Measurements from ENCODE around the gene ITPRID2.

The ITPRID2 gene

GRCh38 chr2:181859803-181860202, 31.7 kb upstream of the ITPRID2 start:
- Histone ChIP-seq H4K20me1 (ENCODE audit: insufficient read depth, low read length) (no peaks in the 10 kb centered on the region), H3K9me3 (ENCODE audit: insufficient read depth, low read length, severe bottlenecking) (no peaks in the 10 kb centered on the region), H3K27ac (ENCODE audit: low read length) (no peak overlapping the region), H2AFZ (ENCODE audit: low read depth, low read length) (no peak overlapping the region), H3K4me3 (ENCODE audit: low read depth in 1 of 2, low read length in 2 of 2) (no peak overlapping the region), H3K79me2 (ENCODE audit: insufficient read depth, low read length) (no peaks in the 10 kb centered on the region), H3K27me3 (ENCODE audit: insufficient read depth, low read length, poor library complexity) (peaks cover 2% of the 10 kb centered on the region), H3K9ac (ENCODE audit: low read depth, low read length) (no peak overlapping the region), H3K4me2 (ENCODE audit: insufficient read depth, low read length) (no peak overlapping the region), H3K36me3 (ENCODE audit: insufficient read depth, low read length) (no peaks in the 10 kb centered on the region), H3K4me1 (ENCODE audit: insufficient read depth, low read length) (no peaks in the 10 kb centered on the region)
- TF ChIP-seq CTCF (IDR thresholded peaks at IDR 0.05; ENCODE audit: borderline replicate concordance, extremely low read depth, low read length, poor library complexity, severe bottlenecking) (no peak), EZH2 (IDR thresholded peaks at IDR 0.05; ENCODE audit: borderline replicate concordance, low read depth, low read length, severe bottlenecking) (no peak)
- DNase-seq (no peak), ATAC-seq (ENCODE audit: insufficient read depth, low read depth) (no peak; the same call in 2 of the 3 replicates)

- H3K27me3 ChIP-seq (ENCODE audit: insufficient read depth, low read length, poor library complexity): peaks cover 2% of the 10 kb centered on the region
- no peak for TF ChIP-seq CTCF (IDR thresholded peaks at IDR 0.05; ENCODE audit: borderline replicate concordance, extremely low read depth, low read length, poor library complexity, severe bottlenecking)
- TF ChIP-seq EZH2 (IDR thresholded peaks at IDR 0.05; ENCODE audit: borderline replicate concordance, low read depth, low read length, severe bottlenecking): no peak
- no peak for ATAC-seq (ENCODE audit: insufficient read depth, low read depth)
- H3K9ac ChIP-seq (ENCODE audit: low read depth, low read length): no peak overlapping the region
- no peaks in the 10 kb centered on the region for H3K36me3 ChIP-seq (ENCODE audit: insufficient read depth, low read length)
- H3K4me1 ChIP-seq (ENCODE audit: insufficient read depth, low read length): no peaks in the 10 kb centered on the region
- DNase-seq: no peak
- no peaks in the 10 kb centered on the region for H3K79me2 ChIP-seq (ENCODE audit: insufficient read depth, low read length)
- no peak overlapping the region for H3K4me3 ChIP-seq (ENCODE audit: low read depth in 1 of 2, low read length in 2 of 2)
- no peak overlapping the region for H2AFZ ChIP-seq (ENCODE audit: low read depth, low read length)
- no peaks in the 10 kb centered on the region for H4K20me1 ChIP-seq (ENCODE audit: insufficient read depth, low read length)
- H3K4me2 ChIP-seq (ENCODE audit: insufficient read depth, low read length): no peak overlapping the region
- H3K27ac ChIP-seq (ENCODE audit: low read length): no peak overlapping the region
- no peaks in the 10 kb centered on the region for H3K9me3 ChIP-seq (ENCODE audit: insufficient read depth, low read length, severe bottlenecking)
These were observed 30.2 kb upstream of the ITPRID2 start for GRCh38 chr2:181861379-181861778.

- H3K4me1 ChIP-seq (ENCODE audit: insufficient read depth, low read length): no peaks in the 10 kb centered on the region
- no peak for TF ChIP-seq CTCF (IDR thresholded peaks at IDR 0.05; ENCODE audit: borderline replicate concordance, extremely low read depth, low read length, poor library complexity, severe bottlenecking)
- no peak for TF ChIP-seq EZH2 (IDR thresholded peaks at IDR 0.05; ENCODE audit: borderline replicate concordance, low read depth, low read length, severe bottlenecking)
- ATAC-seq (ENCODE audit: insufficient read depth, low read depth) (no peak), DNase-seq (no peak)
- no peaks in the 10 kb centered on the region for H3K9me3 ChIP-seq (ENCODE audit: insufficient read depth, low read length, severe bottlenecking)
- H2AFZ ChIP-seq (ENCODE audit: low read depth, low read length): no peak overlapping the region
- no peak overlapping the region for H3K4me3 ChIP-seq (ENCODE audit: low read depth in 1 of 2, low read length in 2 of 2)
- no peaks in the 10 kb centered on the region for H3K79me2 ChIP-seq (ENCODE audit: insufficient read depth, low read length)
- no peaks in the 10 kb centered on the region for H3K36me3 ChIP-seq (ENCODE audit: insufficient read depth, low read length)
- no peak overlapping the region for H3K9ac ChIP-seq (ENCODE audit: low read depth, low read length)
- H4K20me1 ChIP-seq (ENCODE audit: insufficient read depth, low read length): no peaks in the 10 kb centered on the region
- H3K4me2 ChIP-seq (ENCODE audit: insufficient read depth, low read length): no peak overlapping the region
- peaks cover 2% of the 10 kb centered on the region for H3K27me3 ChIP-seq (ENCODE audit: insufficient read depth, low read length, poor library complexity)
- H3K27ac ChIP-seq (ENCODE audit: low read length): no peak overlapping the region
These were observed 28.8 kb upstream of the ITPRID2 start for GRCh38 chr2:181862583-181863281.

All from DND-41 (cell line).